Loucy (cell line): ENCODE results near the gene GNL3.

Experiments used
- EZH2phosphoT487 ChIP-seq: fragments of 200-600 bp; IDR thresholded peaks from 2 replicates; pipeline ENCODE4 v1.6.1; 2018; ENCODE audit warnings: antibody characterized with exemption, mild to moderate bottlenecking, moderate library complexity, borderline replicate concordance
- TF ChIP-seq, protein P1 (sequence below): fragments of 200-600 bp; sonication (generic); conservative IDR thresholded peaks from 2 replicates; pipeline ENCODE4 v1.5.1; 2014; ENCODE audit warnings: mild to moderate bottlenecking, antibody characterized with exemption, low read length

- no peak for TF ChIP-seq EZH2phosphoT487
- TF ChIP-seq, protein P1, sequence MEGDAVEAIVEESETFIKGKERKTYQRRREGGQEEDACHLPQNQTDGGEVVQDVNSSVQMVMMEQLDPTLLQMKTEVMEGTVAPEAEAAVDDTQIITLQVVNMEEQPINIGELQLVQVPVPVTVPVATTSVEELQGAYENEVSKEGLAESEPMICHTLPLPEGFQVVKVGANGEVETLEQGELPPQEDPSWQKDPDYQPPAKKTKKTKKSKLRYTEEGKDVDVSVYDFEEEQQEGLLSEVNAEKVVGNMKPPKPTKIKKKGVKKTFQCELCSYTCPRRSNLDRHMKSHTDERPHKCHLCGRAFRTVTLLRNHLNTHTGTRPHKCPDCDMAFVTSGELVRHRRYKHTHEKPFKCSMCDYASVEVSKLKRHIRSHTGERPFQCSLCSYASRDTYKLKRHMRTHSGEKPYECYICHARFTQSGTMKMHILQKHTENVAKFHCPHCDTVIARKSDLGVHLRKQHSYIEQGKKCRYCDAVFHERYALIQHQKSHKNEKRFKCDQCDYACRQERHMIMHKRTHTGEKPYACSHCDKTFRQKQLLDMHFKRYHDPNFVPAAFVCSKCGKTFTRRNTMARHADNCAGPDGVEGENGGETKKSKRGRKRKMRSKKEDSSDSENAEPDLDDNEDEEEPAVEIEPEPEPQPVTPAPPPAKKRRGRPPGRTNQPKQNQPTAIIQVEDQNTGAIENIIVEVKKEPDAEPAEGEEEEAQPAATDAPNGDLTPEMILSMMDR: no peak
Measured at GRCh38 chr3:52695798-52696671, 10.2 kb downstream of the GNL3 start.
